OCI-LY1 (cell line): ENCODE measurements around the gene PTPN2.

Experiments
- H2AFZ ChIP-seq: fragments of 200-600 bp; sonication (generic), shearing (Covaris generic); 2 replicates; pipeline ENCODE4 v1.6.0; 2014; ENCODE audit warnings: antibody characterized with exemption, mild to moderate bottlenecking, low read length
- H3F3A ChIP-seq: fragments of 200-600 bp; sonication (generic), shearing (Covaris generic); 2 replicates; pipeline ENCODE4 v1.6.0; 2014; ENCODE audit warnings: mild to moderate bottlenecking, antibody characterized with exemption, low read length, moderate library complexity; ENCODE audit not compliant: insufficient read depth
- H3K27ac ChIP-seq: fragments of 200-600 bp; sonication (generic); 2 replicates; pipeline ENCODE4 v1.5.1; 2014; ENCODE audit warnings: low read length, mixed run types, mild to moderate bottlenecking, low read depth; ENCODE audit not compliant: poor library complexity, severe bottlenecking
- H3K27me3 ChIP-seq: fragments of 200-600 bp; sonication (generic); 2 replicates; pipeline ENCODE4 v1.6.0; 2014; ENCODE audit warnings: antibody characterized with exemption, mild to moderate bottlenecking, low read length, moderate library complexity; ENCODE audit not compliant: insufficient read depth
- H3K36me3 ChIP-seq: fragments of 200-600 bp; sonication (generic); 2 replicates; pipeline ENCODE4 v1.6.1; 2014; ENCODE audit warnings: mild to moderate bottlenecking, antibody characterized with exemption, low read length, moderate library complexity, mixed read lengths; ENCODE audit not compliant: insufficient read depth
- H3K4me1 ChIP-seq: fragments of 200-600 bp; sonication (generic); 2 replicates; pipeline ENCODE4 v1.5.1; 2014; ENCODE audit warnings: mild to moderate bottlenecking, low read length, moderate library complexity; ENCODE audit not compliant: insufficient read depth, severe bottlenecking
- H3K4me2 ChIP-seq: fragments of 200-600 bp; sonication (generic), shearing (Covaris generic); 2 replicates; pipeline ENCODE4 v1.6.1; 2014; ENCODE audit warnings: low read length
- H3K4me3 ChIP-seq: fragments of 200-600 bp; sonication (generic); 2 replicates; pipeline ENCODE4 v1.5.1; 2014; ENCODE audit warnings: low read length, low read depth, mild to moderate bottlenecking, mixed read lengths; ENCODE audit not compliant: poor library complexity, severe bottlenecking
- H3K79me2 ChIP-seq: fragments of 200-600 bp; shearing (Covaris generic); 2 replicates; pipeline ENCODE4 v1.6.1; 2016; ENCODE audit warnings: mixed run types, low read length, mixed read lengths; ENCODE audit not compliant: insufficient read depth
- H3K9ac ChIP-seq: fragments of 200-600 bp; sonication (generic), shearing (Covaris generic); 2 replicates; pipeline ENCODE4 v1.6.1; 2014; ENCODE audit warnings: mild to moderate bottlenecking, low read length, mixed read lengths
- H3K9me2 ChIP-seq: fragments of 200-600 bp; sonication (generic), shearing (Covaris generic); 2 replicates; pipeline ENCODE4 v1.6.1; 2014; ENCODE audit warnings: low read depth, mild to moderate bottlenecking, low read length, mixed read lengths
- H3K9me3 ChIP-seq: fragments of 200-600 bp; shearing (Covaris generic); 2 replicates; pipeline ENCODE4 v1.6.1; 2014; ENCODE audit warnings: low read length, mixed read lengths
- H4K20me1 ChIP-seq: fragments of 200-600 bp; sonication (generic), shearing (Covaris generic); 2 replicates; pipeline ENCODE4 v1.6.0; 2016; ENCODE audit warnings: mild to moderate bottlenecking, low read length; ENCODE audit not compliant: insufficient read depth
- CTCF ChIP-seq: fragments of 200-600 bp; sonication (generic), shearing (Covaris generic); IDR thresholded peaks from 2 replicates; pipeline ENCODE4 v1.5.1; 2017; ENCODE audit warnings: mild to moderate bottlenecking, antibody characterized with exemption, low read length, moderate library complexity, mixed read lengths
- EZH2 ChIP-seq: fragments of 200-600 bp; sonication (generic), shearing (Covaris generic); IDR thresholded peaks from 2 replicates; pipeline ENCODE4 v1.8.0; 2017; ENCODE audit warnings: borderline replicate concordance, mixed run types, mild to moderate bottlenecking, antibody characterized with exemption, low read length, moderate library complexity, mixed read lengths

PTPN2 gene

GRCh38 chr18:12895626-12896025, 11.6 kb upstream of the PTPN2 start:
- H3K4me3 ChIP-seq, result no peak overlapping the region
- peaks cover 3% of the 10 kb centered on the region; the same call in 1 of the 2 replicates for H3K9me3 ChIP-seq
- H3K79me2 ChIP-seq, result no peaks in the 10 kb centered on the region
- H2AFZ ChIP-seq, result no peak overlapping the region
- H3K27me3 ChIP-seq, result peaks cover 4% of the 10 kb centered on the region; the same call in 1 of the 2 replicates
- H3K4me1 ChIP-seq, result no peaks in the 10 kb centered on the region
- no peaks in the 10 kb centered on the region for H4K20me1 ChIP-seq
- no peaks in the 10 kb centered on the region for H3F3A ChIP-seq
- no peak overlapping the region for H3K27ac ChIP-seq
- TF ChIP-seq EZH2, result no peak
- no peak for TF ChIP-seq CTCF
- no peak overlapping the region for H3K9ac ChIP-seq
- H3K36me3 ChIP-seq, result no peaks in the 10 kb centered on the region; the same call in 1 of the 2 replicates
- no peak overlapping the region for H3K4me2 ChIP-seq
- H3K9me2 ChIP-seq, result no peaks in the 10 kb centered on the region

GRCh38 chr18:12895014-12895413, 11.0 kb upstream of the PTPN2 start:
- H3K27ac ChIP-seq, result no peak overlapping the region
- H2AFZ ChIP-seq, result no peak overlapping the region
- no peak overlapping the region for H3K4me3 ChIP-seq
- H3K4me1 ChIP-seq, result no peaks in the 10 kb centered on the region
- H3K36me3 ChIP-seq, result no peaks in the 10 kb centered on the region; the same call in 1 of the 2 replicates
- H3K9me3 ChIP-seq, result peaks cover 7% of the 10 kb centered on the region; the same call in 1 of the 2 replicates
- H3K9me2 ChIP-seq, result no peaks in the 10 kb centered on the region
- H3K27me3 ChIP-seq, result peaks cover 8% of the 10 kb centered on the region; the same call in 1 of the 2 replicates
- no peak overlapping the region for H3K4me2 ChIP-seq
- no peak overlapping the region for H3K9ac ChIP-seq
- no peaks in the 10 kb centered on the region for H3K79me2 ChIP-seq
- no peaks in the 10 kb centered on the region for H4K20me1 ChIP-seq
- TF ChIP-seq EZH2, result no peak
- TF ChIP-seq CTCF, result no peak
- H3F3A ChIP-seq, result no peaks in the 10 kb centered on the region

- Histone ChIP-seq H3K27ac (no peak overlapping the region), H3K4me2 (no peak overlapping the region), H3K9me3 (peaks cover 7% of the 10 kb centered on the region; the same call in 1 of the 2 replicates)
These were observed 7.5 kb upstream of the PTPN2 start for GRCh38 chr18:12891561-12891960.

More at GRCh38 chr18:12891561-12891960, 7.5 kb upstream of the PTPN2 start:
- H2AFZ ChIP-seq, result no peak overlapping the region
- H4K20me1 ChIP-seq, result no peaks in the 10 kb centered on the region
- H3K4me1 ChIP-seq, result no peaks in the 10 kb centered on the region
- H3K9ac ChIP-seq, result no peak overlapping the region
- TF ChIP-seq CTCF (no peak), EZH2 (no peak)
- no peaks in the 10 kb centered on the region for H3K9me2 ChIP-seq
- H3K4me3 ChIP-seq, result no peak overlapping the region
- no peaks in the 10 kb centered on the region for H3K79me2 ChIP-seq
- H3K27me3 ChIP-seq, result peaks cover 8% of the 10 kb centered on the region; the same call in 1 of the 2 replicates
- no peaks in the 10 kb centered on the region; the same call in 1 of the 2 replicates for H3K36me3 ChIP-seq
- no peaks in the 10 kb centered on the region for H3F3A ChIP-seq
